Panc1 (cell line): ENCODE measurements around the gene CDH6. TPM values are rescaled to one million over a fixed set of nuclear protein-coding genes. Genes with fewer than 3 reads are reported as not detected.

Experiments
- ATAC-seq: fragments of 200-7000 bp; cut with Tn5 transposase; 2 replicates; pipeline ENCODE4 v1.9.1; 2020; ENCODE audit warnings: mild to moderate bottlenecking, moderate library complexity
- BruUV-seq: library from RNA; stranded (reverse); fragments of 400-500 nt; replicated peaks from 2 replicates; lab custom pipeline; 2021; lab: Mats Ljungman, UMichigan
- CTCF ChIA-PET: fragments of 300-600 bp; sonication (Branson Sonifier 250); formaldehyde crosslinking; loops from one replicate; lab custom pipeline; 2022; ENCODE audit warnings: antibody characterized with exemption; lab: Charles Lee
- POLR2A ChIA-PET: fragments of 300-600 bp; sonication (Branson Sonifier 250); formaldehyde crosslinking; loops from one replicate; lab custom pipeline; 2022; ENCODE audit warnings: antibody characterized with exemption; lab: Charles Lee
- DNase-seq: peaks from one replicate; pipeline ENCODE4 v3.0.0-alpha.2; 2010; ENCODE audit warnings: low read depth, low spot score
- H3K27ac ChIP-seq: 2 replicates; pipeline ENCODE4 v1.5.1; 2011; ENCODE audit warnings: mild to moderate bottlenecking, low read length, inconsistent platforms
- H3K27me3 ChIP-seq: fragments of 200-500 bp; sonication (Bioruptor generic); 2 replicates; pipeline ENCODE4 v1.6.0; 2014; ENCODE audit warnings: low read length, inconsistent platforms; ENCODE audit not compliant: control insufficient read depth, insufficient read depth
- H3K36me3 ChIP-seq: fragments of 200-500 bp; sonication (Bioruptor generic); 2 replicates; pipeline ENCODE4 v1.5.1; 2014; ENCODE audit warnings: inconsistent platforms, mild to moderate bottlenecking, low read length, moderate library complexity; ENCODE audit not compliant: control insufficient read depth, insufficient read depth
- H3K4me1 ChIP-seq: 2 replicates; pipeline ENCODE4 v1.5.1; 2011; ENCODE audit warnings: inconsistent platforms, mild to moderate bottlenecking, low read length, moderate library complexity; ENCODE audit not compliant: control insufficient read depth, insufficient read depth
- H3K4me3 ChIP-seq, 2 experiments: 2 replicates each; pipeline ENCODE4 v1.5.1; 2011 to 2012; ENCODE audit warnings: low read depth in 2 of 2, low read length in 2 of 2, mild to moderate bottlenecking in 2 of 2, inconsistent platforms in 1 of 2, moderate library complexity in 1 of 2
- H3K9me3 ChIP-seq: fragments of 200-500 bp; sonication (Bioruptor generic); 2 replicates; pipeline ENCODE4 v1.5.1; 2014; ENCODE audit warnings: low read depth, mild to moderate bottlenecking, inconsistent platforms, low read length, moderate library complexity; ENCODE audit not compliant: control insufficient read depth, insufficient read depth
- POLR2AphosphoS5 ChIP-seq: IDR thresholded peaks from 2 replicates; pipeline ENCODE4 v1.6.1; 2012; ENCODE audit warnings: mild to moderate bottlenecking, low read depth, low read length, moderate library complexity
- REST ChIP-seq, 2 experiments: IDR thresholded peaks; 2 replicates each; pipeline ENCODE4 v1.6.1; 2011 to 2012; ENCODE audit warnings: low read depth in 2 of 2, control low read depth in 1 of 2, low read length in 1 of 2, mild to moderate bottlenecking in 1 of 2, moderate library complexity in 1 of 2; ENCODE audit not compliant: insufficient read depth in 1 of 2
- SIN3A ChIP-seq: IDR thresholded peaks from 2 replicates; pipeline ENCODE4 v1.6.1; 2012; ENCODE audit warnings: low read depth, mild to moderate bottlenecking, low read length, moderate library complexity, borderline replicate concordance; ENCODE audit not compliant: insufficient read depth
- TCF7L2 ChIP-seq: IDR thresholded peaks from 2 replicates; pipeline ENCODE4 v1.6.1; 2011; ENCODE audit warnings: mild to moderate bottlenecking, low read depth, low read length, inconsistent platforms
- in situ Hi-C: cut with HindIII; loops from 2 replicates; pipeline ENCODE4 v1.10.0; 2016; ENCODE audit warnings: low sequenced_read_pairs, low pct_unique_long_range_greater_than_20kb
- intact Hi-C: fragments of 100-400 bp; cut with micrococcal nuclease; formaldehyde crosslinking; loops from one replicate; pipeline ENCODE4 v1.10.0; 2022; ENCODE audit not compliant: unreplicated experiment
- total RNA-seq: library from RNA; stranded (reverse); gene quantifications from one replicate; pipeline ENCODE4 v1.2.1, GENCODE V29; 2021; ENCODE audit not compliant: unreplicated experiment
- TF ChIP-seq, protein P1 (sequence below): fragments of 450-650 bp; IDR thresholded peaks from 2 replicates; pipeline ENCODE4 v1.5.1; 2017; ENCODE audit warnings: mild to moderate bottlenecking

The CDH6 gene
- total RNA-seq, 1 experiment from 2014 or later: 0.36 TPM

DNA sequence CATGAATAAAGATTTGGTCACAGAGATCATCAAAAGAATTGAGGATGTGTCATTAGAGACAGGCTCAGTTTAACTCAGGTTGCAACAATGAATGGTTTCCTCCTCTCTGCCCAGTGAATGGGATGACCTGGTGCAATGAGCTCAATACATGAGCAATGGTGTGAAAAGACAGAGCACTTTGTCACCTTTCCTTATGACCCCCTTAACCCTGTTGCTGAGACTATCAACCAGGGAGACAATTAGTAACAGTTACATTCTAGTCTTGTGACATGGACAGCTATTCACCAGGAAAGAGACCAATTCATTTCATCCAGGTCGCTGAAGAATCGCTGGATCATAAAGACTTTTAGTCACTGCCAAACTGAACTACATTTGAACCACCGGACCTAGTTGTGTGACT lies 19.9 kb upstream of the CDH6 start:
- intact Hi-C loops: no loop called here
- H3K4me1 ChIP-seq: no peaks in the 10 kb centered on the region
- H3K36me3 ChIP-seq: no peaks in the 10 kb centered on the region
- POLR2A ChIA-PET: no interaction called here
- BruUV-seq: no TSS peak
- no peaks in the 10 kb centered on the region for H3K27me3 ChIP-seq
- no peak for TF ChIP-seq POLR2AphosphoS5
- no peak for TF ChIP-seq SIN3A
- TF ChIP-seq TCF7L2: no peak
- TF ChIP-seq REST (IDR thresholded peaks at IDR 0.05; ENCODE audit: insufficient read depth in 1 of 2, low read depth in 2 of 2, low read length in 1 of 2): no peak
- TF ChIP-seq, protein P1, sequence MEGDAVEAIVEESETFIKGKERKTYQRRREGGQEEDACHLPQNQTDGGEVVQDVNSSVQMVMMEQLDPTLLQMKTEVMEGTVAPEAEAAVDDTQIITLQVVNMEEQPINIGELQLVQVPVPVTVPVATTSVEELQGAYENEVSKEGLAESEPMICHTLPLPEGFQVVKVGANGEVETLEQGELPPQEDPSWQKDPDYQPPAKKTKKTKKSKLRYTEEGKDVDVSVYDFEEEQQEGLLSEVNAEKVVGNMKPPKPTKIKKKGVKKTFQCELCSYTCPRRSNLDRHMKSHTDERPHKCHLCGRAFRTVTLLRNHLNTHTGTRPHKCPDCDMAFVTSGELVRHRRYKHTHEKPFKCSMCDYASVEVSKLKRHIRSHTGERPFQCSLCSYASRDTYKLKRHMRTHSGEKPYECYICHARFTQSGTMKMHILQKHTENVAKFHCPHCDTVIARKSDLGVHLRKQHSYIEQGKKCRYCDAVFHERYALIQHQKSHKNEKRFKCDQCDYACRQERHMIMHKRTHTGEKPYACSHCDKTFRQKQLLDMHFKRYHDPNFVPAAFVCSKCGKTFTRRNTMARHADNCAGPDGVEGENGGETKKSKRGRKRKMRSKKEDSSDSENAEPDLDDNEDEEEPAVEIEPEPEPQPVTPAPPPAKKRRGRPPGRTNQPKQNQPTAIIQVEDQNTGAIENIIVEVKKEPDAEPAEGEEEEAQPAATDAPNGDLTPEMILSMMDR: no peak
- no peak overlapping the region for H3K27ac ChIP-seq
- no peak for DNase-seq
- CTCF ChIA-PET: no interaction called here
- ATAC-seq: no peak
- in situ Hi-C loops: no loop called here
- no peaks in the 10 kb centered on the region for H3K9me3 ChIP-seq
- no peak overlapping the region for H3K4me3 ChIP-seq

- no peak for ATAC-seq
- TF ChIP-seq POLR2AphosphoS5: no peak
- TF ChIP-seq REST (IDR thresholded peaks at IDR 0.05; ENCODE audit: insufficient read depth in 1 of 2, low read depth in 2 of 2, low read length in 1 of 2): no peak
- no peak for TF ChIP-seq SIN3A
- no peak for TF ChIP-seq TCF7L2
- TF ChIP-seq, protein P1: no peak
- Histone ChIP-seq H3K4me1 (no peaks in the 10 kb centered on the region), H3K9me3 (no peaks in the 10 kb centered on the region), H3K36me3 (no peaks in the 10 kb centered on the region), H3K4me3 (no peak overlapping the region), H3K27me3 (no peaks in the 10 kb centered on the region), H3K27ac (no peak overlapping the region)
- ChIA-PET CTCF (no interaction called here), POLR2A (interaction anchor here (0.6 kb wide), 1 partner anchor 519 kb away, joined by 3 read pairs; no protein-coding TSS in a partner anchor)
- intact Hi-C loops (no loop called here), in situ Hi-C loops (no loop called here)
- no peak for DNase-seq
- no TSS peak for BruUV-seq
These were observed 12.0 kb upstream of the CDH6 start for GRCh38 chr5:31181376-31181987.
